Spleen (tissue), 11 donors: Measurements from ENCODE around the gene GPAT3. TPM values are rescaled to one million over a fixed set of nuclear protein-coding genes. Genes with fewer than 3 reads are reported as not detected.
"Not testable (repeated sequence)": the region's sequence is repeated elsewhere in the genome, so short reads cannot be mapped to it uniquely, and the experiment has no call there.

Experiments
- DNase-seq: peaks from one replicate; pipeline ENCODE4 v3.0.0-alpha.2; 2020
- H3K27ac ChIP-seq, 8 donors: fragments of 200-600 bp; sonication (generic) in 7 of 8; 1 replicate in 4 of 8; 2 replicates in 4 of 8; pipeline versions ENCODE4 v1.5.0 to v1.8.0; 2016 to 2021; ENCODE audit warnings: inconsistent platforms in 4 of 8, mild to moderate bottlenecking in 4 of 8, moderate library complexity in 1 of 8
- H3K27me3 ChIP-seq, 7 donors: fragments of 200-600 bp; sonication (generic) in 6 of 7; replicated peaks in 1 of 7; 1 replicate in 4 of 7; 2 replicates in 3 of 7; pipeline versions ENCODE4 v1.5.0 to v1.8.0; 2016 to 2021; ENCODE audit warnings: inconsistent platforms in 3 of 7, mild to moderate bottlenecking in 1 of 7
- H3K36me3 ChIP-seq, 6 donors: fragments of 200-600 bp; sonication (generic) in 5 of 6; 1 replicate in 4 of 6; 2 replicates in 2 of 6; pipeline versions ENCODE4 v1.5.0 to v1.8.0; 2016 to 2021; ENCODE audit warnings: inconsistent platforms in 2 of 6
- H3K4me1 ChIP-seq, 6 donors: fragments of 200-600 bp; sonication (generic) in 5 of 6; 1 replicate in 3 of 6; 2 replicates in 3 of 6; pipeline versions ENCODE4 v1.5.0 to v1.8.0; 2016 to 2021; ENCODE audit warnings: inconsistent platforms in 3 of 6
- H3K4me3 ChIP-seq, 8 donors: fragments of 200-600 bp; sonication (generic) in 7 of 8; 1 replicate in 4 of 8; 2 replicates in 4 of 8; pipeline versions ENCODE4 v1.5.0 to v1.8.0; 2016 to 2021; ENCODE audit warnings: inconsistent platforms in 4 of 8, mild to moderate bottlenecking in 4 of 8, moderate library complexity in 2 of 8
- H3K9me3 ChIP-seq, 8 donors: fragments of 200-600 bp; sonication (generic) in 7 of 8; 1 replicate in 4 of 8; 2 replicates in 4 of 8; pipeline versions ENCODE4 v1.5.0 to v1.8.0; 2016 to 2021; ENCODE audit warnings: inconsistent platforms in 4 of 8
- POLR2A ChIP-seq, 3 donors: fragments of 450-650 bp; IDR thresholded peaks; one replicate each; pipeline ENCODE4 v1.5.1; 2017; ENCODE audit warnings: antibody characterized with exemption in 3 of 3, mild to moderate bottlenecking in 1 of 3
- POLR2AphosphoS5 ChIP-seq, 3 donors: sonication (generic); formaldehyde crosslinking; IDR thresholded peaks; one replicate each; pipeline ENCODE4 v1.5.1; 2017; ENCODE audit warnings: antibody characterized with exemption in 3 of 3
- WGBS, 5 donors: extraction: QIAGEN DNeasy Blood & Tissue Kit in 3 of 5; methylation state at CpG; one replicate each; pipeline versions ENCODE4 v1.1.5 to v1.1.7; 2013 to 2018; 5-methylcytosine and 5-hydroxymethylcytosine counted together
- intact Hi-C: fragments of 100-400 bp; cut with DNase I; formaldehyde crosslinking; loops from one replicate; pipeline ENCODE4 v1.15.0; 2023; ENCODE audit warnings: low total_unique reads
- polyA plus RNA-seq, 3 donors: library from polyadenylated mRNA; stranded (reverse); fragments of 200-250 nt; gene quantifications; one replicate each; pipeline ENCODE4 v1.2.1, GENCODE V29; 2013
- total RNA-seq, 7 donors: library from RNA; depleted of rRNA in 3 of 7; stranded (reverse); fragments of >200 nt in 3 of 7; fragmentation: NEBNext Ultra II Directional in 4 of 7; extraction: Animal tissue kit (Norgen Biotek cat#: 25700) in 4 of 7; gene quantifications; one replicate each; pipeline versions ENCODE4 v1.1.0 to v1.2.1, GENCODE V29; 2016 to 2021
- TF ChIP-seq, protein P1 (sequence below), 11 experiments: fragments of 200-600 bp in 7 of 11; fragments of 450-650 bp in 4 of 11; sonication (generic) in 4 of 11; IDR thresholded peaks in 8 of 11; conservative IDR thresholded peaks in 3 of 11; 1 replicate in 7 of 11; 2 replicates in 4 of 11; pipeline versions ENCODE4 v1.4.0 to v1.8.0; 2016 to 2021; ENCODE audit warnings: antibody characterized with exemption in 11 of 11, inconsistent platforms in 4 of 11, mild to moderate bottlenecking in 1 of 11
- donor health status: healthy with polysubstance abuse.
- donor health status: DM: no; HTN: no; CAD: no; lungs with moderate emphysema.
- donor health status: DM: no; HTN: no; CAD: no.
- donor health status: Bipolar disorder and iron deficiency.
- donor health status: healthy.
- donor health status: DM: no; HTN: no; CAD: no.
- donor health status: DM: yes; HTN: yes; CAD: no.

Gene GPAT3
- total and polyA plus RNA-seq, 10 donors = 0.70 to 29.1 (median 9.4) TPM

- Histone ChIP-seq H3K27me3 (peaks cover 0 to 24% (median 0%) of the 10 kb centered on the region in 7 donors), H3K36me3 (no peaks in the 10 kb centered on the region), H3K9me3 (peaks cover 9 to 50% (median 46%) of the 10 kb centered on the region in 8 donors), H3K4me1 (peaks cover 0 to 6% (median 2%) of the 10 kb centered on the region in 6 donors), H3K4me3 (no peak overlapping the region), H3K27ac (no peak overlapping the region)
- 58 to 82% (median 68%) methylated on average over 6 of the region's 6 CpGs for WGBS, 5 donors
- no peak for TF ChIP-seq POLR2A (IDR thresholded peaks at IDR 0.05)
- TF ChIP-seq, protein P1, sequence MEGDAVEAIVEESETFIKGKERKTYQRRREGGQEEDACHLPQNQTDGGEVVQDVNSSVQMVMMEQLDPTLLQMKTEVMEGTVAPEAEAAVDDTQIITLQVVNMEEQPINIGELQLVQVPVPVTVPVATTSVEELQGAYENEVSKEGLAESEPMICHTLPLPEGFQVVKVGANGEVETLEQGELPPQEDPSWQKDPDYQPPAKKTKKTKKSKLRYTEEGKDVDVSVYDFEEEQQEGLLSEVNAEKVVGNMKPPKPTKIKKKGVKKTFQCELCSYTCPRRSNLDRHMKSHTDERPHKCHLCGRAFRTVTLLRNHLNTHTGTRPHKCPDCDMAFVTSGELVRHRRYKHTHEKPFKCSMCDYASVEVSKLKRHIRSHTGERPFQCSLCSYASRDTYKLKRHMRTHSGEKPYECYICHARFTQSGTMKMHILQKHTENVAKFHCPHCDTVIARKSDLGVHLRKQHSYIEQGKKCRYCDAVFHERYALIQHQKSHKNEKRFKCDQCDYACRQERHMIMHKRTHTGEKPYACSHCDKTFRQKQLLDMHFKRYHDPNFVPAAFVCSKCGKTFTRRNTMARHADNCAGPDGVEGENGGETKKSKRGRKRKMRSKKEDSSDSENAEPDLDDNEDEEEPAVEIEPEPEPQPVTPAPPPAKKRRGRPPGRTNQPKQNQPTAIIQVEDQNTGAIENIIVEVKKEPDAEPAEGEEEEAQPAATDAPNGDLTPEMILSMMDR (IDR thresholded peaks at IDR 0.05 in 8 of 11, conservative IDR thresholded peaks at IDR 0.05 in 3 of 11) = no peak
- TF ChIP-seq POLR2AphosphoS5 (IDR thresholded peaks at IDR 0.05) = no peak
- no peak for DNase-seq
- intact Hi-C loops = no loop called here
These were observed 81.6 kb downstream of the GPAT3 start for GRCh38 chr4:83617371-83618035.

DNA sequence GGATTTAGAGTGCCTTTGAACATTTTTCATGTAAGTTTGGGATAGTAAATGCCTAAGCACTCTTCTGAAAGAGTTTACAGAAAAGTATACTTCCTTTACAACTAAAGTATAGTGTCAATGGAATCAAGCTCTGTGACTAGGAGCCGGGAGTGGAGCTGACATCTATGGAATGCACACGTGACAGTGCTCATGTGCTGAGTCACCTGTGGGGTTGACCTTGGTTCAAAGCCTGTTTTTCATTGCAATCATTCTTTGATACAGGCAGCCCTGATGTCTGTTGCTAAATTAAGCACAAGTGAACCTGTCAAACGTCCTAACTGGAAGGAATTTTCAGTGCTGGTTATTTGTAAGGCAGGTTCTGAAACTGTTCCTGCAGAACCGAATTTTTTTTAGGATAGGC is 82.5 kb downstream of the GPAT3 start:
- H3K9me3 ChIP-seq = peaks cover 6 to 50% (median 44%) of the 10 kb centered on the region in 8 donors
- TF ChIP-seq, protein P1 (IDR thresholded peaks at IDR 0.05 in 8 of 11, conservative IDR thresholded peaks at IDR 0.05 in 3 of 11) = no peak
- TF ChIP-seq POLR2AphosphoS5 (IDR thresholded peaks at IDR 0.05) = no peak
- TF ChIP-seq POLR2A (IDR thresholded peaks at IDR 0.05) = no peak
- DNase-seq = no peak
- H3K27ac ChIP-seq = no peak overlapping the region
- H3K36me3 ChIP-seq = no peaks in the 10 kb centered on the region
- H3K4me3 ChIP-seq = no peak overlapping the region
- peaks cover 0 to 6% (median 2%) of the 10 kb centered on the region in 6 donors for H3K4me1 ChIP-seq
- intact Hi-C loops = no loop called here
- 8 to 15% (median 13%) methylated on average over 4 of the region's 4 CpGs for WGBS, 5 donors
- peaks cover 0 to 24% (median 0%) of the 10 kb centered on the region in 7 donors for H3K27me3 ChIP-seq

- TF ChIP-seq POLR2AphosphoS5 (IDR thresholded peaks at IDR 0.05) = no peak
- TF ChIP-seq, protein P1 (IDR thresholded peaks at IDR 0.05 in 8 of 11, conservative IDR thresholded peaks at IDR 0.05 in 3 of 11) = no peak
- no peak for TF ChIP-seq POLR2A (IDR thresholded peaks at IDR 0.05)
- Histone ChIP-seq H3K36me3 (no peaks in the 10 kb centered on the region), H3K4me1 (peaks cover 0 to 6% (median 2%) of the 10 kb centered on the region in 6 donors), H3K27me3 (peaks cover 0 to 27% (median 0%) of the 10 kb centered on the region in 7 donors), H3K9me3 (peaks cover 3 to 50% (median 37%) of the 10 kb centered on the region in 8 donors), H3K27ac (no peak overlapping the region), H3K4me3 (no peak overlapping the region)
- DNase-seq = no peak
- 15 to 31% (median 23%) methylated on average over 4 of the region's 4 CpGs for WGBS, 5 donors
- intact Hi-C loops = no loop called here
These were observed 83.2 kb downstream of the GPAT3 start for GRCh38 chr4:83618991-83619645.

- H3K36me3 ChIP-seq, H3K27ac ChIP-seq, intact Hi-C loops, H3K4me1 ChIP-seq, H3K4me3 ChIP-seq, DNase-seq: not testable (repeated sequence)
- peaks cover 3 to 37% (median 23%) of the 10 kb centered on the region in 8 donors for H3K9me3 ChIP-seq
- WGBS, 5 donors = 90 to 100% (median 96%) methylated on average over 1 of the region's 1 CpG
- peaks cover 0 to 29% (median 0%) of the 10 kb centered on the region in 7 donors for H3K27me3 ChIP-seq
These were observed 86.2 kb downstream of the GPAT3 start for GRCh38 chr4:83622127-83622526.
